Airway epithelial cell (primary cell): ENCODE results near the gene IL37. TPM values are rescaled to one million over a fixed set of nuclear protein-coding genes. Genes with fewer than 3 reads are reported as not detected.

Source experiments
- total RNA-seq: library from RNA; depleted of rRNA; stranded (reverse); fragments of >200 nt; gene quantifications from 2 replicates; pipeline ENCODE4 v1.2.3, GENCODE V29; 2015

IL37 gene
- total RNA-seq: not detected in 2 replicates

DNA sequence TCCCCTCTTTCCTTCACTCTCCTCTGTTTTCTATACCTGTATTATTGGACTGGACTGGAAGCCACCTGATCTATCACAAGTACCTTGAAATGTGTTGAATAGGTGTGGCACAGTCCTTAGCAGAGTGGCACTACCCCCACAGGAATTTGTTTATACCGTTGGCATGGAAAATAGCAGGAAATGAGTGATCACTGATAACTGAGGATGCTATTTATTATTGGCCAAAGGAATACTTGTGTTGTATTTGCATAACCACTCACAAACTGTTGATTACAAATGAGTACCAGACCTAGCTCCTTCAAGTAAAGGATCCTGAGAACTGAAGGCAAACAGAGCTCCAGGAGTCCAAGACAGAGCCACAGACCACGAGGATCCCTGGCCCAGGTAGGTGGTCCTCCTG, at the start of gene IL37:
TSS of gene IL37 (plus strand) at position 301 of the 400 bp plus-strand sequence. CDS start 1,848 bp downstream, outside the sequence.

Other genes with a start within 250 kb of the IL37 start
- not detected in 2 replicates for gene NT5DC4, start 190.1 kb upstream of the IL37 start, total RNA-seq
- gene CKAP2L, start 146.6 kb upstream of the IL37 start, total RNA-seq: 10.9 and 15.3 TPM in 2 replicates
- 37.0 and 43.8 TPM in 2 replicates for gene IL1A, start 126.7 kb upstream of the IL37 start, total RNA-seq
- gene IL1B, start 74.4 kb upstream of the IL37 start, total RNA-seq: 63.4 and 95.6 TPM in 2 replicates
- gene IL36G, start 66.8 kb downstream of the IL37 start, total RNA-seq: 15.7 and 18.5 TPM in 2 replicates
- not detected in 2 replicates for gene IL36A, start 94.3 kb downstream of the IL37 start, total RNA-seq
- not detected in 2 replicates for gene IL36B, start 141.7 kb downstream of the IL37 start, total RNA-seq
- 9.6 and 11.6 TPM in 2 replicates for gene IL36RN, start 148.0 kb downstream of the IL37 start, total RNA-seq
- 0.78 TPM in 1 of 2 replicates, not detected in the other for gene IL1F10, start 156.8 kb downstream of the IL37 start, total RNA-seq
- gene IL1RN, start 216.4 kb downstream of the IL37 start, total RNA-seq: 163 and 193 TPM in 2 replicates